HS-5 (cell line): ENCODE measurements around the gene DAB1.

Experiments used
- DNase-seq: peaks from one replicate; pipeline ENCODE4 v3.0.0-alpha.2; 2012; ENCODE audit warnings: low read depth

Gene DAB1

DNA sequence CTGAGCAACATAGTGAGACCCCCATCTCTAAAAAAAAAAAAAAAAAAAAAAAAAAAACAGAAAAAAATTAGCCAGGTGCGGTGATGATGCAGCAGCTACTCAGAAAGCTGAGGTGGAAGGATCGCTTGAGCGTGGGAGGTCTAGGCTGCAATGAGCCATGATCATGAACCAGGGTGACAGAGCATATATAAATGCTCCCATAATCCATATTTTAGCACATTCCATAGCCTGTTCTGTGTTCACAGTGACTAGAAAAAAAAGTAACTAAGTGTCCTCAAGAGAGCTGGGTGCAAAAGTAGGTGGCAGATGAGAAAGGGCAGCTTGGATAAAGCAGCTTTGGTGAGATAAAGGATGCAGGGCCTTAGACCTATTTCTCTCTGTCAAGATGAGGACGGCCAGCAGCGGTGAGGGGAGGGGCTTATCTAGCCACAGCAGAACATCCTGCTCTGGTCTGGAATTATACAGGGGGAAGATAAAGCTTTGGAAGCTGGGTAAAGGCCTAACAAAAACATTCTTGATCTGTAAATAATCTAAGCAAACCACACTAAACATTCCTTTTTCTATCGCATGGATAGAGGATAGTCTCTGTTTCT is 205.3 kb downstream of the DAB1 start:
- no peak for DNase-seq

DNA sequence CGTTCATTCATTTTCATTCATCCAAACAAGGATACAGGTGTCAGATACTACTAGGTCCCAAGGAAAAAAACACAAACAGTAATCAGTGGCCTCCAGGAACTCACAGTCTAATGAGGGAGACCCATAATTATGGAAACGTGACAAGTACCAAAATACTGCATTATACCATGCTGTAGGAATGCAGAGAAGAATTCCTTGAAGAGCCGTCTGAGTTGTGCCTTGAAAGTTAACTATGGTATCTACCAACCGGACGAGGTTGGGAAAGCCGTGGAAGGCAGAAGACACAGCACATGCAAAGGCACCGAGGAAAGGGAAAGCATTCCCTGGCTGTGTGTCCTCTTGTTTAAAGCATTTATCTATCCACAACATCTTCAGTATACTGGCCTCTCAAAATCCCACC is 206.0 kb downstream of the DAB1 start:
- DNase-seq = no peak

DNA sequence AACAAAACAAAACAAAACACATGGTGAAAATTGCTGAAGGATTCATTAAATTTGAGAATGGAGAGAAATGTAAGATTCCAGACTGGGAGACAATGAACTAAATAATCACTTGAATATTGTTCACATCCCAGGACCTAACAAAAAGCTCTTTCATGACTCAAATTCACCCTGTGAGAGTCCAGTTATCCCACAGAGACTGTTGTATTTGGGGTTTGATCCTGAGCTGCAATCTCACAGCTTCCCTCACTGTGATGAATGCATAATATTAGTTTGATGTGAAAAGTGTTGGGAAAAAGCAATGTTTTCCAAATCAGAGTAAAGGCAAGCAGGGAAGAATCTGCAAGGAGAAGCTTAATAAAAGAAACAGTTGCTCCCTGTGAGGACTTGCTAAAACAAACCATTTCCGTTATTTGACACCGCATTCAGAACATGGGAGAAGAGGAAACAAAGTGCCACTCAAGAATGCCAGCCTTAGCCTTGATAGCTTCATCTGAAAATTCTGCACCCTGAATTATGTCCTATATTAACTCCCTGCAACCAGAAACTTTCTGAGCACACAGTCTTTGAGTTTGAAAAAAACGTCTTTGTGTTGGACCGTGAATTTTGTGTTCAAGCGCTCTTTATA is 208.8 kb downstream of the DAB1 start:
- no peak for DNase-seq

DNA sequence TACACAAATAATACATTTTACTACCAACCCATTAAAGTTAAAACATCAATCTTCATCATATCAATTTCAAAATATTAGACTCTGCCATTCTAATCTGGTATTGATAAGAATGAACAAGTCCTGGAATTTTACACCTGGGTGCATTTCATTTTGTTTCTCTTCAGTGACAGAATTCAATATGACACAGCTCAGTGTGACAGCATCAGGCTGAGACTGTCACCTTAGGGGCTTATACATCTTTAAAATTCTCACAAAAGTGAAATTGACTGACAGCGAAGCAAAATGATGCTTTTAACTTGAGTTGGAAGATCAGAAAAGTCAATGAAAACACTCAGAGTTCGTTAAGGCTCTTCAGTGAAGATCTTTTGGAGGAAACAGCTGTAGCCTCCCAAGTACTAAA is 213.0 kb downstream of the DAB1 start:
- DNase-seq = no peak

DNA sequence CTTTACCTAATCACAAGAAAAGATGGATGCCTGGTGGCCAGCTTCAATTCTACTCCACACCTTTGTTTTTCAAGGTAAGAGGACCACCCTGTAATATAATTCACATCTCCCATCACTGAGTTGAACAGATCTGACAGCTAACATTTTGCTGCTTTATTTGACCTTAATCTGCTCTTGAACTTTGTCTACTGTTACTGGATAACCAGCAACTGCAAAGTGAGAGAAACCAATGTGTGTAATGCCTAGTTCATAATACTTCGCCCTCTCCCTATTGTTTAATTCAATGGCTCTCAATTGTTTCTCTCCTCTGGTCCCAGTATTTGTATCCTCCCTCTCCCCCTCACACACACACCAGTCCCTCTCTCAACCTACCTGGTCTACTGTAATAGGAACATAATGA is 214.4 kb downstream of the DAB1 start:
- no peak for DNase-seq

DNA sequence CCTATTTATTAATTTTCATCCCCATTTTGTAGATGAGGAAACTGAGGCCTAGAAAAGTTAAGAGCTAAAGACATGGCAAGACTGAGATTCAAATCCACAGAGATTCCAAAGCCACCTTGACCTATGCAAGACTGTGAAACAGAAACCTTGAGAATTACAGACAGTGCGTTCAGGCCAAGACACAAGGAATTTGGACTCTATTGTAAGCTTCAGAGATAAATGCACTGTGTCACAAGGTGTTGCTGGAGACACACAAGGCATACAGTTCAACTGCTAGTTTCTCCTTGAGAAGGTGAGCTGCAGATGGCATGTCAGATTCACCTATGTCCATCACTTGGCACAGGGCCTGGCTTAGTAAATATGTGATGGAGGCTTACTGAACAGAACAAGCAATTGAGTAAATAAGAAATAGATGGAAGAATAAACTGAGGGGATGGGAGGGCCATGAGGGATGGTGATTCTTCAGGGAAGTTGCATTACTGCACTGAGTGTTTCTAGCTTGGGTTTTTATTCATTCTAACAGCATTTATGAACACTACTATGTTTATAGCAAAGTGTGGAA is 215.0 kb downstream of the DAB1 start:
- no peak for DNase-seq

DNA sequence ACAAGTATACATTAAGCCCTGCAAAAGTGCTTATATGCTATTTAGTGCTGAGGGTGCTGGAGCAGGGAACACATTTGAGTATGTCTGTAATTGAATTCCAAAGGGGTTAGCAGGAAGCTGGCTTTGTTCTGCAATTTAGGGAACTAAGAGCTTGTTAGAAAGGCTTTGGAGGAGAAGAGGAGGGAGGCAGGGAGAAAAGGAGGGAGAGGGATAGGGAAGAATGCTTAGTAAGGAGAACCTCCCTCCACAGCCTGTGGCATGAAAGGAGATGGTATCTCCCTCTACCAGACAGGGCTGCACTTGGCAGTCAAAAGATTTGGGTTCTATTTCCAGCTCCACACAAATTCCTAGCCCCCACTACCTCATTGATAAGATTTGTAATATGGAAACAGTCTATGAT is 217.8 kb downstream of the DAB1 start:
- DNase-seq = no peak

DNA sequence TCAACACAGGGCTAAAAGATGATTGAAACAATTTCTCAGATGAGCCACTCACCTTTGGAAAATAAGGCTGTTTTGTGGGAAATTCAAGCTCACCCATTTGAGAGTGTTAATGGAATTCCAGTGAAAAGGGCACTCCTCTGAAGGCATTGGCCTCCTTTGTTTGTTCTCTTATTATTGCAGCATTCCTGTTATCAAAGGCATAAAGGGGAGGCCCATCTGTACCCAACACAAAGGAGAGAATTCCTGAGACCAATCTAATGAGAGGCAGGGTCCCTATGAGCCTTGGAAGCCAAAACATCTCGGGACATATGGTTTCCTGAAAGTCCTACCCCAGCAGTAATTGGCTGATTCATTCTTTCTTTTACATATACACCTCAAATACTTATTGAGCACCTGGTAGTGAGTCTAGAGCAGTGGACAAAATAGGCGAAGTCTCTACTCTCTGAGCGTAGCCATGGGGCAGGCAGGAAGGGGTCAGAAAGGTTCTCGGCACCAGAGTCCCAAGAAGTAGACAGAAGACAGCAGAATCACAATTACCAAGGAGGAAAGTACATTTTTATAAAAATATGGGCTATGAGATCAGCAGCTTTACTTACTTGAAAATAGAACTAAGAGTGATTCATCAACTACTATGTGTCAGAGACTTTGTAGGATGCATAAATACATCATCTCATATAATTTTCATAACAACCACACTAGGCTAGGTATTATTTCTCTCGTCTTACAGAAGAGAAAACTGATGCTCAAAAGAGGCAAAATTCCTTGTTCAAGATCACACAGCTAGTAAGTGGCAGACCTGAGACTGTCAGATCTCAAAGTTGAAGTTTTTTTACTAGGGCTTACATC is 218.7 kb downstream of the DAB1 start:
- DNase-seq = no peak

DNA sequence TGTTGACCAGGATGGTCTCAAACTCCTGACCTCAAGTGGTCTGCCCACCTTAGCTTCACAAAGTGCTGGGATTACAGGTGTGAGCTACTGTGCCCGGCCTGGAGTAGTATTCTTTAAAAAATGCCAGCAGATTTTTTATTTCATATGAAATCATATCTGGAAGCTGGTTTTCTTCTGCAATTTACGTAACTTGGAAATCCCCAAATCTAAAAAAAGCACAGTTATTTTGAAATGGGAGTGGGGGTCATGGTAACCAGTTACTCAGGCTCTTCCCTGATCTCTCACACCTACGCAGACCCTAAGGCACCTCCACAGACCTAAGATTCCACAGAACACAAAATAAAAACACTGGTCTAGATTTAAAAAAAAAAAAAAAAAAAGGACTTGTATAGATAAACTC is 219.8 kb downstream of the DAB1 start:
- no peak for DNase-seq

DNA sequence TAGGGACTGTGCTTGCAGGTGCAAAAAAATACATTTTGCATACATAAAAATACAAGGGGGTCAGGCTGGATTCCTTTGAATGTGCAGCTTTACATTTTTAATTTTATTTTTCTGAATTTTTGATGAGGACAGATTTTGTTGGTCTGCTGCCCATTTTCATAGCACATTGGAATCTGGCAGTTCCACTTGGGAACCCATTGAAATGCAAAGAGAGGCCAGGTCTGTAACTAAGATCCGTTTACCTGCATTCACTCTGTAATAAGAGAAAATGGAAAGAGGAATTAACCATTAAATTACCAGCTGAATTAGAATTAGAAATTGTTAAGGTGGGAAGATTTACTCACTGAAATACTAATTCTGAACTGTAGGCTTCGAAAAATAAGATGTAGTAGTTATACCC is 221.6 kb downstream of the DAB1 start:
- no peak for DNase-seq

DNA sequence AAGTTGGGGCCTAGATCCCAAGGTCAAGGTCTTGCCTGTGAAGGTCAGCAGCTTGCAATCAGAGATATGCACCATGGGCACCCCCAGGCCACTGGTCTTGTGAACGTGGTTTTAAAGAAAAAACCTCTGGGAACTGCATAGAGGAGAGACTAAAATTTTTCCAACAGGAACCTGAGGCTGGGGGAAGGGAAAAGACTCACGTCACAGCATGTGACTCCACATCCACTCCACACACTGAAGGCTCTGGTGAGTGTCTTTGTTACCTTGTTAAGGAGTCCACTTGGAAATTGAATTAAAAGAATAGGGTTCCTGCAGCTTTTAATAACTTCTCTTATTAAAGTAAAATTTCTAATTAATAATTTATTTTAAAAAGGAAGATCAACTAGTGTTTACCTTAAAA is 224.9 kb downstream of the DAB1 start:
- DNase-seq = no peak

DNA sequence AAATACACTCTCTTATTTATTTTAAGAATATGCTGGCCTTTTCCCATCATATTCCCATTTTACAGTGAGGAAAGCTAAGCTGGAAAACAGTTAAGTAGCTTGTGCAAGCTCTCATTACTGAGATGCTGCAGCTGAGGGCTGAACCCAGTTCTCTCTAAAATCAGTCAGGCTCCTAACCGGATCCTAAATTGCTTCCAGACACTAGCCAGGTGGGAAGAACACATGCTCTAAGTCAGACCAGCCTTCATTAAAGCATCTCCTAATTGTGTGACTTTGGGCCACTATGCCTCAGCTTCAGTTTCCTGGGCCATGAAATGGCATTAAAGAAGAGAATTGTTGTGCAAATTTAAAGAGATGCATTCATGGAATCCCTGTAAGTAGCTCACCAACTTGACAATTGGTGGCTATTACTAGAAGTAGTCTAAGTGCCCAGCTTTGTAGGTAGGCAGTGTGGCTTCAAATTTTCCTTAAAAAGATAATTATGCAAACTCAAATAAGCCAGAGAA is 228.4 kb downstream of the DAB1 start:
- DNase-seq = no peak

DNA sequence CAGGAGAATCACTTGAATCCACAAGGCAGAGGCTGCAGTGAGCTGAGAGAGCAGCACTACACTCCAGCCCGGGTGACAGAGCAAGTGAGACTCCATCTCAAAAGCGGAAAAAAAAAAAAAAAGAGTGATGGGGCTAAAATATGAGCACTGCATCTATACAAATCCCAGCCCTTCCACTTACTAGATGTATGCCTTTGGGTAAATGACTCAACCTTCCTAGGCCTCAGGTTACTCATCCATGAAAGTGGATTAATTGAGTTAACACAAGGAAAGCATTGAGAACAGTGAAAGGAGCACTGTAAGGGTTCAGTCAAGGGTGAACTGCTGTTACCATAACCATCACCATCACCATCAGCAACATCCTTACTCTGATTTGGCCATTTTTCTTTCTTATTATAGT is 231.6 kb downstream of the DAB1 start:
- no peak for DNase-seq

DNA sequence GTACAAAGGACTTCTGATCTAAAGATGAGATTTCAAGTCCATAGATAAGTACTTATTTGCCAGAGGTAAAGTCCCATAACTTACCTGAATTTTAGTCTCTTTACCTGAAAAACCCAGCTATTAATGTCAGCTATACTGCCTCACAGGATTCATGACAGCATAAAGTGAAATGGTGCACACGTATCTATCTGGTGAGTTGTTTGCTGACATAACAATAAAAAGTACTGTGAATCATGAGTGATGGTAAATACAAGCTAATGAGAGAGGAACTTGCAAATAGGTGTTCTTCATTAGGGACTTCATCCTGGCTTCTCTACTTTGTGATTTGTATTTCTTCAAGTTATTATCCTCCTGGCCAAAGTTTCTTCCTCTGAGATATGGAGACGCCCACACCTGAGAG is 233.0 kb downstream of the DAB1 start:
- DNase-seq = no peak

DNA sequence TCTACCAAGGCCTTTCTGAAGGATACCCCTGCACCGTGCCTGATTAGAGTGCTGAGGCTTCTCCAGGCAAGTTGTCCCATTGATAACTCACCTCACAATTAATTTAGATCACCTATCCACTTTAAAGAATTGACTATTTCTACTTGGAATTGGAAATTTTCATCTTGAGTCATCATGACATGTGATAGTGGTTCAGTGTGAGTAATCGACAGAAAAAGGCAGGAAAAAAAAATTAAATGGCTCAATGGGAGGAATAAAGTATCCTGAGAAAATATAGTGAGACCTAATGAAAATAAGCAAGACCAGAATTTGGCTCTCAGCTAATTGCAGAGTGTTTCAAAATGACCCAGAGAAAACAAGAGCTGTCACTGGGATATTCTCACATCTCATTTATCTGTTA is 235.7 kb downstream of the DAB1 start:
- DNase-seq = peak; percentile 25

DNA sequence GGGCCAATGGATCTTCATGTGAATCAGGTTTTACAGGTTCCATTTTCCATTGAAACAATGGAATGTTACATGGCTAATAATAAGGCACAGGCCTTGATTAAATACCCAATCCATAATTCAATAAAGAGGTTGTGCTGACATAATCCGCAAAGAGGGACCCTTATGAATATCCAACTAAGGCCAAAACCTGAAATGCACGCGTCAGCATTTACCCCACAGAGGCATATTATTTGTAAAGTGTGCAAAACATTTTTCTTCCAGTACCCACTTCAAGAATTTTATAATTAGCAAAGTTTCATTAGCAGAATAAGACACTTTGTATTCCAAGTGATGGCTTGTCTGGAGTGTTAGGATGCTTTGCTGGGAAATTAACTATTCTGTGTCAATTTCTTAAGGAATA is 237.4 kb downstream of the DAB1 start:
- no peak for DNase-seq

DNA sequence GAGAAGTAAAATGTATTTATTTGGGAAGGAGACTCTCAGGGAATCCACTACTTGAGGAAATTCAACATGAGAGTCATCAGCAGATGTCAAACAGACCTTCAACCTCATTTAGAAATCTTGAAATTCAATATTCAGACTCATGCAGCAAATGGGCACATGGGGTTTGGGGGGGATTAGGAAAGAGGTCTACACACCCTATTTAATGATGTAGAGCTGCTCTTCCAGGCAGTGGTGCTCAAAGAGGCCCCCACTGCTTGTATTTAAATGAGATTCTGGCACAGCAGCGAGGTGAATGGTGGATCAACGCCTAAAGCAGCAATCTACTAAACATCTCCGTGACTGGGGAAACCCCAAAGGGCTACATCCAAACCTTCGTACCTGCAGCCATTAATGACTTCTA is 244.9 kb downstream of the DAB1 start:
- DNase-seq = no peak

DNA sequence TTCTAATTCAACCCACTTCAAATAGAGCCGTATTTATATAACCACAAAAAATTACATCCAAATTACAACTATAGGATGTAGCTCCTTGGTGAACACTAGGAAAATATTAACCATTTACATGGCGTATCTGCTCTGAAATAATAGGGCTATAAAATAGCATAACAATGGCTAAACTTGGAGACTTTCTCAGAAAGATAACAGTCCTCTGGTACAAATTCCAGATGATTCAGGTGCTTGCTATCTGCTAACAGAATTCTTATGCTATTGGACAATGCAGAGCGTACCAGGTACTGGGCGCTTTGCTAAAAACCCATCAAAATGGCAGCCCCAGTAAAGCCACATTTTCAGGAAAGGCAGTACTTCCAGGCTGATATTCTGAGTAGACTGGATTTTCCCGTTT is 248.4 kb downstream of the DAB1 start:
- DNase-seq = no peak

DNA sequence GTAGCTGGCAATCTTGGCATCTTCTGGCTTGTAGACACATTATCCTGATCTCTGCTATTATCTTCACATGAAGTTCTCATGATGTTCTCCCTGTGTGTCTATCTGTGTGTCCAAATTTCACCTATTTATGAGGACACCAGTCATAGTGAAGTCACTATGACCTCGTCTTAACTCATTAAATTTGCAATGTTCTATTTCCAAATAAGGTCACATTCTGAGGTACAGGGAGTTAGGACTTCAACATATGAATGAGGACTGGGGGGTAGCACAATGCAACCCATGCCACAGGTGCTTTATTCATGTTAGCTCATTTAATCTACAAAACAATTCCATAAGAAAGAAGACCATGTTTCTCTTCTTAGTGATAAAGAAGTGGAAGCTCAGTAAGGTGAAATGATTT is 251.8 kb downstream of the DAB1 start:
- DNase-seq = no peak

DNA sequence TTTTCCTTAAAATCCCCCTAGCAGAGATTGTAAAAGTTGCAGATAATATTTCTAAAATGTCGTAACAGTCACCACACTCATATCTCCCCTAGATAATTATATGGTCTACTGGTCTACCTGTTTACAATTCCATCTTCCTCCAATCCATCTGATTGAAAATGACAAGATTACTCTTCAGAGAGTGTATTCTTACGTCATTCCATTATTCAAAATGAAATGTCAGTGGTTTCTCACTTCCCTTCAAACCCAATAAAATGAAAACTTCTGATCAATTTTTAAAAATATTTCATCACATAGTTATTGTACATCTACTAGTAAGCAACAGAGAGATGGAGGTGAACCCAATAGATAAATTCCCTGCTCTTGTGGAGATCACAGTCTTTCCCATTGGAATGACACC is 255.9 kb downstream of the DAB1 start:
- DNase-seq = no peak

DNA sequence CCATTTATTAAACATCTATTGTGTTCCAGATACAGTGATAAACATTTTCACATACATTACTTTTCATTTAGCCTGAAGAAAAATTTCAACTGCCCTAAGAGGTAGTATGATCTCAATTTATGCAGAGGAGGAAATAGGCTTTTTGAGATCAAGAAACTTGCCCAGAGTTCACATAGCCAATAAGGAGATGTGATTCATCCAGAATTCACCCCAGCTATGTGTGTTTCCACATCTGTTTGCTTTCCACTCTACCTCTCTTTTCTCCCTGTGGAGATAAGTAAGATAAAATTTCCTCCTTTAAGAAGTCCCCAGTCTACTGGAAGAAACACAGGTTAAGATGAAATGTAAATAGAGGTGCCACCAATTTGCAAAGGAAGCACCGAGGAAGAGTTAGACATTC is 258.3 kb downstream of the DAB1 start:
- DNase-seq = peak; percentile 29

DNA sequence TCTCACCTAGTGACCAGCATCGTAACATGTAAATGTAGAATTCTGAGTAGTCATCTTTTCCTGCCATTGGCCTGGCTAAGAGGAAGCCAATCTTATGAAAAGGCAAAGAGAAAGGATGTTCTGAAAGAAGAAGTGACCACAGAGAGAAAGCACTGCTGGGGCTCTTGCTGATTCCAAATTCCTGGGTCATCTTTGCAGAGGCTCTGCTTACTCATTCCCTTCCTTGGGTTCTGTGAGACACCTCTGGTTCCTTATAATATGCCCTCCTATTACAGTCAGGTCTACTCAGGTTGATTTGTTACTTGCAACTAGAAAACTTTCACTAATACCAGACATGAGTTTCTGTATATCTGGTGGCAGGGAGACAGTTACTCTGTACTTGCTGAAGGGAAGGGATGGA is 259.3 kb downstream of the DAB1 start:
- DNase-seq = no peak

DNA sequence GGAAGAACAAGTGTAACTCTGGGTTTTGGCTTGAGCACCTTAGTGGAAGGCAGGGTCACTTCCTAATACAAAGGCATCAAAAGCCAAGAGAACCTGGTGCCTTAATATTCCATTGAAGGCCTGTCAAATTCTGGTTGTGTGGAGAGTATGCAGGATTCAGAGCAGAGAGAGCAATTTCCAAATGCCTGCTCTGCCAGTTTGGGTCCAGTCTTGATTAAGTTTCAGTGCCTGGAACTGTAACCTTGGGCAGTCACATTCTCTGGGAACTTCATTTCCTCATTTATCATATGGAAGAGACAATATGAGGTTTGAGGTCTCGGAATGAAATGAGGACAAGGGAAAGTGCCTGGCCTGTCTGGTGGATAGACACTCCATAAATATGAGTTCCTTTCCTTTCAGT is 260.1 kb downstream of the DAB1 start:
- DNase-seq = no peak
